GM12801 (cell line): ENCODE data around the gene SPIN3.

Experiments
- CTCF ChIP-seq: IDR thresholded peaks from one replicate; pipeline ENCODE4 v1.5.1; 2011; ENCODE audit warnings: control low read depth; ENCODE audit not compliant: insufficient read length; ENCODE audit errors: extremely low read depth

SPIN3 gene

GRCh38 chrX:56974408-56974807 is 20.9 kb downstream of the SPIN3 start:
- no peak for TF ChIP-seq CTCF

- TF ChIP-seq CTCF = no peak
Measured at GRCh38 chrX:56969559-56969958, 25.8 kb downstream of the SPIN3 start.

GRCh38 chrX:56968980-56969379 is 26.4 kb downstream of the SPIN3 start:
- TF ChIP-seq CTCF = no peak

- TF ChIP-seq CTCF = no peak
Measured at GRCh38 chrX:56963377-56963776, 32.0 kb downstream of the SPIN3 start.

GRCh38 chrX:56947699-56948098 is 47.6 kb downstream of the SPIN3 start:
- no peak for TF ChIP-seq CTCF

GRCh38 chrX:56943264-56943663 is 52.1 kb downstream of the SPIN3 start:
- no peak for TF ChIP-seq CTCF
